Natural killer cell (primary cell): ENCODE measurements around the gene TBC1D19. TPM values are rescaled to one million over a fixed set of nuclear protein-coding genes. Genes with fewer than 3 reads are reported as not detected.
"Not testable (repeated sequence)": the region's sequence is repeated elsewhere in the genome, so short reads cannot be mapped to it uniquely, and the experiment has no call there.

Source experiments
- ATAC-seq, 3 donors: fragments of 150-1000 bp in 2 of 3; fragments of 200-7000 bp in 1 of 3; cut with Tn5 transposase; 1 replicate in 1 of 3; 2 replicates in 2 of 3; pipeline ENCODE4 v1.10.0; 2021; ENCODE audit warnings: mild to moderate bottlenecking in 2 of 3, moderate library complexity in 2 of 3
- DNase-seq, 2 donors: peaks; one replicate each; pipeline versions ENCODE4 v3.0.0 to v3.0.0-alpha.2; 2013 to 2021; ENCODE audit warnings: mixed read lengths in 1 of 2
- H3K27ac ChIP-seq: one replicate; pipeline ENCODE4 v1.5.1; 2013; ENCODE audit warnings: mild to moderate bottlenecking, low read length
- H3K27me3 ChIP-seq: one replicate; pipeline ENCODE4 v1.6.1; 2013; ENCODE audit warnings: low read length; ENCODE audit not compliant: control insufficient read depth, insufficient read depth
- H3K36me3 ChIP-seq: one replicate; pipeline ENCODE4 v1.6.1; 2013; ENCODE audit warnings: low read length; ENCODE audit not compliant: control insufficient read depth, insufficient read depth
- H3K4me1 ChIP-seq: one replicate; pipeline ENCODE4 v1.6.1; 2013; ENCODE audit warnings: low read length; ENCODE audit not compliant: control insufficient read depth, insufficient read depth
- H3K4me3 ChIP-seq: one replicate; pipeline ENCODE4 v1.5.1; 2013; ENCODE audit warnings: low read length
- H3K9me3 ChIP-seq: one replicate; pipeline ENCODE4 v1.6.1; 2013; ENCODE audit warnings: low read length; ENCODE audit not compliant: control insufficient read depth, insufficient read depth
- H3K27ac Mint-ChIP-seq, 2 donors: one replicate each; pipeline ENCODE4 v1.8.0; 2022; ENCODE audit warnings: mild to moderate bottlenecking in 2 of 2, mixed read lengths in 2 of 2, moderate library complexity in 1 of 2
- H3K27me3 Mint-ChIP-seq, 2 donors: one replicate each; pipeline ENCODE4 v1.8.0; 2022; ENCODE audit warnings: low read depth in 2 of 2, mixed read lengths in 2 of 2
- H3K36me3 Mint-ChIP-seq: one replicate; pipeline ENCODE4 v1.8.0; 2022; ENCODE audit warnings: mixed read lengths
- H3K4me1 Mint-ChIP-seq, 2 donors: one replicate each; pipeline ENCODE4 v1.8.0; 2022; ENCODE audit warnings: mixed read lengths in 2 of 2
- H3K4me3 Mint-ChIP-seq: one replicate; pipeline ENCODE4 v1.8.0; 2022; ENCODE audit warnings: mild to moderate bottlenecking, moderate library complexity, mixed read lengths
- H3K9me3 Mint-ChIP-seq, 2 donors: one replicate each; pipeline ENCODE4 v1.8.0; 2022; ENCODE audit warnings: mixed read lengths in 2 of 2
- WGBS: methylation state at CpG from one replicate; pipeline ENCODE4 v1.1.7; 2013; ENCODE audit warnings: missing lambda C conversion rate; ENCODE audit not compliant: insufficient coverage; 5-methylcytosine and 5-hydroxymethylcytosine counted together
- intact Hi-C: fragments of 100-400 bp; cut with micrococcal nuclease; formaldehyde crosslinking; loops from one replicate; pipeline ENCODE4 v1.14.2; 2022
- total RNA-seq, 4 donors: library from RNA; stranded (reverse); fragments of 120-200 nt in 1 of 4; gene quantifications; one replicate each; pipeline versions ENCODE4 v1.2.3 to v1.2.4, GENCODE V29; 2013 to 2022
- TF ChIP-seq, protein P1 (sequence below): fragments of 200-600 bp; IDR thresholded peaks from one replicate; pipeline ENCODE4 v1.8.0; 2022; ENCODE audit warnings: antibody characterized with exemption

TBC1D19 gene
- total RNA-seq, 3 donors from 2014 or later (not counting 1 experiment from before 2014, with no cell fraction given), result 13.0 to 21.3 (median 16.8) TPM

DNA sequence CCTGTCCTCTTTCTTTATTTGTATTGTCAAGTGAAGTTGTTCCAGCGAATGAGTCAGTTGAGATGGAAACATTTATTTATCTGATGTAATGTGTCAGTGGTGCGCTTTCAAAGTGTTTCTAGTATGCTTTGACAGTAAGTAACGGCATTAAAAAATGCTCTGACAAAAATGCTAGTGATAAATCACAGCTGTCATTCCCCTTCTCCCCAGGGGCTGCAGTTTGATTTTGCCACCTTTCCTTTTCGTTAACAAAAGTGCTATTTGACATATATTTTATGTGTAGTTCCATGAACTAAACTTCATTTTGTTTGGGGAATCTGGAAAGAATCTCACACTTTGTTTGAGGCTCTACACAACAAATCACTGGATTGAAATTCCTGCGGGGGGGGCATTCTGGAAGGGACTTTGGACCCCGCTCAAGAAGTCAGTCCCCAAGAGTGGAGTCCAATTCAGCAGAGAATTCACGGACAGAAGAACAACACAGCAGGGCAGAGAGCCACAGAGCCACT lies 7.6 kb upstream of the TBC1D19 start:
- Histone ChIP-seq H3K27me3 (no peaks in the 10 kb centered on the region), H3K27ac (no peak overlapping the region), H3K36me3 (no peaks in the 10 kb centered on the region), H3K9me3 (no peaks in the 10 kb centered on the region), H3K4me1 (no peaks in the 10 kb centered on the region), H3K4me3 (no peak overlapping the region)
- WGBS, result 78% methylated on average over 6 of the region's 7 CpGs
- ATAC-seq (no peak), DNase-seq (no peak)
- Mint-ChIP-seq H3K4me3 (no peak overlapping the region), H3K4me1 (no peaks in the 10 kb centered on the region), H3K27ac (no peak overlapping the region), H3K27me3 (peaks cover 0 to 4% of the 10 kb centered on the region in 2 donors), H3K36me3 (no peaks in the 10 kb centered on the region), H3K9me3 (no peaks in the 10 kb centered on the region)
- intact Hi-C loops, result no loop called here
- TF ChIP-seq, protein P1, sequence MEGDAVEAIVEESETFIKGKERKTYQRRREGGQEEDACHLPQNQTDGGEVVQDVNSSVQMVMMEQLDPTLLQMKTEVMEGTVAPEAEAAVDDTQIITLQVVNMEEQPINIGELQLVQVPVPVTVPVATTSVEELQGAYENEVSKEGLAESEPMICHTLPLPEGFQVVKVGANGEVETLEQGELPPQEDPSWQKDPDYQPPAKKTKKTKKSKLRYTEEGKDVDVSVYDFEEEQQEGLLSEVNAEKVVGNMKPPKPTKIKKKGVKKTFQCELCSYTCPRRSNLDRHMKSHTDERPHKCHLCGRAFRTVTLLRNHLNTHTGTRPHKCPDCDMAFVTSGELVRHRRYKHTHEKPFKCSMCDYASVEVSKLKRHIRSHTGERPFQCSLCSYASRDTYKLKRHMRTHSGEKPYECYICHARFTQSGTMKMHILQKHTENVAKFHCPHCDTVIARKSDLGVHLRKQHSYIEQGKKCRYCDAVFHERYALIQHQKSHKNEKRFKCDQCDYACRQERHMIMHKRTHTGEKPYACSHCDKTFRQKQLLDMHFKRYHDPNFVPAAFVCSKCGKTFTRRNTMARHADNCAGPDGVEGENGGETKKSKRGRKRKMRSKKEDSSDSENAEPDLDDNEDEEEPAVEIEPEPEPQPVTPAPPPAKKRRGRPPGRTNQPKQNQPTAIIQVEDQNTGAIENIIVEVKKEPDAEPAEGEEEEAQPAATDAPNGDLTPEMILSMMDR, result no peak

DNA sequence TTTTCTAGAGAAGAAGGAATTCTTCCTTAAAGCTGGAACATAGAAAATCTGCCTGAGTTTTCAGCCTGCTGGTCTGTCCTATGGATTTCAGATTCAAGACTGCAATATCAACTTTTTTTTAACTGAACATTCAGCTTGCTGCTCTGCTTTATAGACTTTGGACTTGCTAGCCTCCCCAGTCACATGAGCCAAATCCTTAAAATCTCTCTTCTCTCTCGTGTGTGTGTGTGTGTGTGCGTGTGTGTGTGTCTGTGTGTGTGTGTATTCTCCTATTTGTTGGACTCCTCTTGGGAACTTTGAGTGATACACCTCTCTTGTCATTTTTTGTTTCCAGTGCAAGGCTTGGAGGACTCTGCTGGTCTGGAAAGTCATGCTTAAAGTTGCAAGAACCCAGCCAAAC lies 6.8 kb upstream of the TBC1D19 start:
- no peaks in the 10 kb centered on the region for H3K36me3 Mint-ChIP-seq
- intact Hi-C loops, result no loop called here

DNA sequence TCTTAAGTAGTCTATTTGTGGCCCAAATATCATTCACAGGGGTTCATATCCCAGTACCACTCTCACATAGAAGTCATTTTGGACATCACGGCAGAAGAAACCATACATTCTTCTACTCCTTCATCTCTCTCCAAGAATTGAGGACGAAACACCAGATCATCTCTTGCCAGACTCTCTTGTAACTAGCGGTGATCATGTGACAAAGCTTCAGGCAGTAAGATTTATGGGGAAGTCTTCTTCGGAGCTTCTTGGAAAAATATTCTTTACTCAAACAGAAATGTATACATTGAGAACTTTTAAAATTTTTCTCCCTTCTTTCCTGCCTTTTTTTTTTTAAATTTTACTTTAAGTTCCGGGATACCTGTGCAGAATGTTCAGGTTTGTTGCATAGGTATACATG lies 4.7 kb upstream of the TBC1D19 start:
- Mint-ChIP-seq H3K36me3 (no peaks in the 10 kb centered on the region), H3K27ac (no peak overlapping the region), H3K4me1 (peaks cover 10 to 15% of the 10 kb centered on the region in 2 donors), H3K4me3 (no peak overlapping the region), H3K9me3 (no peaks in the 10 kb centered on the region), H3K27me3 (peaks cover 0 to 4% of the 10 kb centered on the region in 2 donors)
- ATAC-seq (no peak), DNase-seq (no peak)
- TF ChIP-seq, protein P1, result no peak
- Histone ChIP-seq H3K27me3 (no peaks in the 10 kb centered on the region), H3K36me3 (no peaks in the 10 kb centered on the region), H3K4me1 (peaks cover 3% of the 10 kb centered on the region), H3K9me3 (no peaks in the 10 kb centered on the region), H3K27ac (no peak overlapping the region), H3K4me3 (no peak overlapping the region)
- WGBS, result 97% methylated on average over 4 of the region's 5 CpGs
- intact Hi-C loops, result no loop called here

More for the DNA sequence above, 6.8 kb upstream of the TBC1D19 start:
- Mint-ChIP-seq H3K27me3 (peaks cover 0 to 4% of the 10 kb centered on the region in 2 donors), H3K27ac (no peak overlapping the region), H3K4me1 (no peaks in the 10 kb centered on the region), H3K9me3 (no peaks in the 10 kb centered on the region), H3K4me3 (no peak overlapping the region)
- H3K4me3 ChIP-seq, result no peak overlapping the region
- no peaks in the 10 kb centered on the region for H3K27me3 ChIP-seq
- TF ChIP-seq, protein P1, result no peak
- WGBS, result 83% methylated on average over 1 of the region's 2 CpGs
- DNase-seq (no peak), ATAC-seq (no peak)
- H3K36me3 ChIP-seq, result no peaks in the 10 kb centered on the region
- no peak overlapping the region for H3K27ac ChIP-seq
- no peaks in the 10 kb centered on the region for H3K9me3 ChIP-seq
- no peaks in the 10 kb centered on the region for H3K4me1 ChIP-seq

DNA sequence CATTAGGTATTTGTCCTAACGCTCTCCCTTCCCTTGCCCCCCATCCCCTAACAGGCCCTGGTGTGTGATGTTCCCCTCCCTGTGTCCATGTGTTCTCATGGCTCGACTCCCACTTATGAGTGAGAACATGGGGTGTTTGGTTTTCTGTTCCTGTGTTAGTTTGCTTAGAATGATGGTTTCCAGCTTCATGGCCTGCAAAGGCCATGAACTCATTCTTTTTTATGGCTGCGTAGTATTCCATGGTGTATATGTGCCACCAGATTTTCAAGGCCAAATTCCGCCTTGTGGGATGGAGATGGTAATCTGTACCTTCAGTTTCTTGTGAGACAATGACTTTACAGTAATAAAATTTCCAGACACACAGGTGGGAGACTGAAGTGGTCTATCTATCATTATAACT lies 2.5 kb upstream of the TBC1D19 start:
- 96% methylated on average over 4 of the region's 4 CpGs for WGBS
- not testable (repeated sequence) for H3K27me3 Mint-ChIP-seq, H3K9me3 ChIP-seq, H3K4me3 ChIP-seq, DNase-seq, H3K36me3 Mint-ChIP-seq, H3K36me3 ChIP-seq, H3K27ac Mint-ChIP-seq, H3K27ac ChIP-seq, H3K27me3 ChIP-seq, H3K9me3 Mint-ChIP-seq, ATAC-seq, H3K4me3 Mint-ChIP-seq, H3K4me1 ChIP-seq
- peaks cover 24 to 30% of the 10 kb centered on the region in 2 donors for H3K4me1 Mint-ChIP-seq
- intact Hi-C loops, result loop anchor here (5.0 kb wide), 3 partner anchors 141 to 436 kb away; partner anchors contain the start of gene STIM2
